ENCODE results near the gene TXNDC11.
A peak's percentile ranks its signal among the peaks of the same experiment; 100 is the strongest.

TXNDC11 gene

GRCh38 chr16:11674001-11674817 is 68.4 kb downstream of the TXNDC11 start:
- no peak for DNase-seq (ENCODE audit: low spot score)

GRCh38 chr16:11673091-11674000 is 69.3 kb downstream of the TXNDC11 start:
- DNase-seq (ENCODE audit: low spot score): no peak

- no peak for DNase-seq (ENCODE audit: low spot score)
These were observed 70.2 kb downstream of the TXNDC11 start for GRCh38 chr16:11672206-11673090.

GRCh38 chr16:11671676-11672075 is 71.0 kb downstream of the TXNDC11 start:
- DNase-seq (ENCODE audit: low spot score): no peak

- DNase-seq (ENCODE audit: low spot score): no peak
These were observed 71.4 kb downstream of the TXNDC11 start for GRCh38 chr16:11671271-11671670.

GRCh38 chr16:11670171-11671131 is 72.2 kb downstream of the TXNDC11 start:
- DNase-seq (ENCODE audit: low spot score): no peak

GRCh38 chr16:11669380-11670146 is 73.1 kb downstream of the TXNDC11 start:
- DNase-seq (ENCODE audit: low spot score): no peak

- peak; percentile 58 for DNase-seq (ENCODE audit: low spot score)
These were observed 73.9 kb downstream of the TXNDC11 start for GRCh38 chr16:11668623-11669379.

- peak; percentile 100 for DNase-seq (ENCODE audit: low spot score)
These were observed 74.6 kb downstream of the TXNDC11 start, which contains the start of gene SNN for GRCh38 chr16:11667824-11668622. SNN (plus strand) TSS chr16:11668455; CDS start chr16:11676060, 7,605 bp downstream.

- no peak for DNase-seq (ENCODE audit: low spot score)
These were observed 75.3 kb downstream of the TXNDC11 start for GRCh38 chr16:11667221-11667823.

GRCh38 chr16:11666103-11667055 is 76.3 kb downstream of the TXNDC11 start:
- no peak for DNase-seq (ENCODE audit: low spot score)

GRCh38 chr16:11665071-11665491 is 77.6 kb downstream of the TXNDC11 start:
- DNase-seq (ENCODE audit: low spot score): no peak

GRCh38 chr16:11662582-11662981 is 80.1 kb downstream of the TXNDC11 start:
- no peak for DNase-seq (ENCODE audit: low spot score)

- no peak for DNase-seq (ENCODE audit: low spot score)
These were observed 82.1 kb downstream of the TXNDC11 start for GRCh38 chr16:11660565-11660964.

- DNase-seq (ENCODE audit: low spot score): no peak
These were observed 83.6 kb downstream of the TXNDC11 start for GRCh38 chr16:11658896-11659708.

- DNase-seq (ENCODE audit: low spot score): no peak
These were observed 85.1 kb downstream of the TXNDC11 start for GRCh38 chr16:11657556-11657955.
